ENCODE data around the gene NAPA.

DNA sequence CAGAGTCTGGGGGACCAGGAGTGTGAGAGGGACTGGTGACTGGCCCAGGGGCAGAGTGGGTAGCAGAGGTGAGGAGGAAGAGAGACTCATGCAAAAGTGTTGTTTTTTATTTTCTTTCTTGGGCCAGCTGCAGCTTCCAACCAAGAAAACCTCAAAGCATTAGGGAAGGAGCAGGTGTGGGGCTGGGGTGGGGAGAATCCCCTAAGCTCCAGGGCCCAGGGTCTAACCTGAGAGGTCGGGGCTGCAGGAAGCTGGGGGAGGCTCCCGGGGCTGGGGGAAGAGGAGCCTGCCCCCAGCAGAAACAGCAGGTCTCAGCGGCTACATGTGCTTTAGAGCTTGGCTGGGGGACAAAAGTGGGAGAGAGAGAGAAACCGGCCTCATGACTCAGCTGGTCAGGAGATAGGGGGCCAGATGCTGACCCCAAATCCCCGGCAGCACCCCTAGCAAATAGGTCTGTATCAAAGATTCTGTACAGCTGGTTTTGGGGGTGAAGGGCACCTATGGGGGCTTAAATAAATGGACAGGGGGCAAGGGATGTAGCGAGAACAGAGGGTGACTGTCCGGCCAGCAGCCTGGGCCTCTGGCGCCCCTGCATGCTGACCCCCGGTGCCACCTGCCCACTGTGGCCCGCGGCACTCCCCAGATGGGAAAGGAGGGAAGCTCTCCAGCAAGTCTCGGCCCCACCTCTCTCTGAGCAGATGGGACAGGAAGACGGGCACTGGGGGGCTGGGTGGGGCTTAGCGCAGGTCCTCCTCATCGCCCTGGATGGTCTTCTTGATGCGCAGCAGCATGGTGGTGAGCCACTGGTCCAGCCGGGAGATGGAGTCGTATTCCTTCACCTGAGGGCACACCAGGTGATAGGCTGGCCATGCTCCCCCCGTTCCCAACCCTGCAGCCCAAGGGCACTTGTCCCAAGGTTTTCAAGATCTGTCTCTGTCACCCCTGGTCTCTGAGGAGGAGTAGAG lies 27.0 kb downstream of the NAPA start:
- TF ChIP-seq CTCF (IDR thresholded peaks at IDR 0.05) = no peak
- TF ChIP-seq POLR2A (IDR thresholded peaks at IDR 0.05) = no peak
